Ishikawa (cell line): ENCODE data around the gene TECR.
A peak's percentile ranks its signal among the peaks of the same experiment; 100 is the strongest.

Source experiments
- CEBPB ChIP-seq: IDR thresholded peaks from 2 replicates; pipeline ENCODE4 v1.6.1; 2012
- CREB1 ChIP-seq: IDR thresholded peaks from 2 replicates; pipeline ENCODE4 v1.6.1; 2012; ENCODE audit warnings: low read depth
- EP300 ChIP-seq: IDR thresholded peaks from 2 replicates; pipeline ENCODE4 v1.6.1; 2012; ENCODE audit warnings: borderline replicate concordance
- FOXM1 ChIP-seq: IDR thresholded peaks from 2 replicates; pipeline ENCODE4 v1.6.1; 2012; ENCODE audit warnings: low read depth, borderline replicate concordance
- NFIC ChIP-seq: IDR thresholded peaks from 2 replicates; pipeline ENCODE4 v1.6.1; 2012
- RAD21 ChIP-seq: IDR thresholded peaks from 2 replicates; pipeline ENCODE4 v1.6.1; 2012; ENCODE audit warnings: low read depth
- TAF1 ChIP-seq: IDR thresholded peaks from 2 replicates; pipeline ENCODE4 v1.6.1; 2012; ENCODE audit warnings: low read depth, mild to moderate bottlenecking
- TCF12 ChIP-seq: IDR thresholded peaks from 2 replicates; pipeline ENCODE4 v1.6.1; 2012; ENCODE audit warnings: low read depth
- TEAD4 ChIP-seq: IDR thresholded peaks from 2 replicates; pipeline ENCODE4 v1.6.1; 2012
- YY1 ChIP-seq: IDR thresholded peaks from 2 replicates; pipeline ENCODE4 v1.6.1; 2012; ENCODE audit warnings: low read depth
- TF ChIP-seq, protein P1 (sequence below): IDR thresholded peaks from 2 replicates; pipeline ENCODE4 v1.6.1; 2012
- TF ChIP-seq, protein P2 (sequence below): IDR thresholded peaks from 2 replicates; pipeline ENCODE4 v1.6.1; 2012; ENCODE audit warnings: low read depth, mild to moderate bottlenecking

DNA sequence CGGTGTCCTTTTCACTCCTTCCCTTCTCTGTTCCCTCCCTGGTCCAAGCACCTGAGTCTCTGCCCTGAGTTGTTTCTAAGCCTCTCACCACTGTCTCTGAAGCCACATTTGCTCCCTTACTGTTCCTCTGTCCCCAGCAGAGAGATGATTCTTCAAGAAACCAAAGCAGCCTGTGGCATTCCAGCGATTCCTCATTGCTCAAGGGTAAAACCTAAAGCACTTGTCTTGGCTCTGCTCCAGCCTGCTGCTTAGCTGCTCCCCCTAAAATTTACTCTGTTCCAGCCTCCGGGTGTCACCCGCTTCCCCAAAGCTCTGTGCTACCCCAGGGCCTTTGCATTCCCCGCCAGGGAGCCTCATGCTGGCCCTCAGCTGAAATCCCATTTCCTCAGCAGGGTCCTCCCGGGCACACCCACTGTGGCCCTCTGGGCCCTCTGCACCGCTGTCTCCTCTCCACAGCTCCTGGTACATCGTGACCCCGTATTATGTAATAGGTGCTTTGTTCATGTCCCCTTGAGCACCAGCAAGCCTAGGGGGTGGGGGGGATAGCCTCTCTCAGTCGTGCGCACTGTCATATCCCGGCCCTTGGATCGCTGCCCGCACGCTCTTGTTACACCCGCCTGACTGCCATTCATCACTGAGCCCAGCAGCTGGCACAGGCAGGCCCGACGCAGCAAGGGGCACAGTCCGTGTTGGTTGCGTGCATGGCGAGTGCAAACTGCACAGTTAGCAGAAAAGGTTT, 15.8 kb downstream of the TECR start:
- no peak for TF ChIP-seq YY1
- peak; percentile 83 for TF ChIP-seq TCF12
- no peak for TF ChIP-seq RAD21
- no peak for TF ChIP-seq TAF1
- no peak; the same call in 1 of the 2 replicates for TF ChIP-seq CEBPB
- TF ChIP-seq FOXM1, result no peak
- TF ChIP-seq NFIC, result peak; percentile 92
- TF ChIP-seq, protein P1, sequence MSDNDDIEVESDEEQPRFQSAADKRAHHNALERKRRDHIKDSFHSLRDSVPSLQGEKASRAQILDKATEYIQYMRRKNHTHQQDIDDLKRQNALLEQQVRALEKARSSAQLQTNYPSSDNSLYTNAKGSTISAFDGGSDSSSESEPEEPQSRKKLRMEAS, result peak; percentile 78
- TF ChIP-seq, protein P2, sequence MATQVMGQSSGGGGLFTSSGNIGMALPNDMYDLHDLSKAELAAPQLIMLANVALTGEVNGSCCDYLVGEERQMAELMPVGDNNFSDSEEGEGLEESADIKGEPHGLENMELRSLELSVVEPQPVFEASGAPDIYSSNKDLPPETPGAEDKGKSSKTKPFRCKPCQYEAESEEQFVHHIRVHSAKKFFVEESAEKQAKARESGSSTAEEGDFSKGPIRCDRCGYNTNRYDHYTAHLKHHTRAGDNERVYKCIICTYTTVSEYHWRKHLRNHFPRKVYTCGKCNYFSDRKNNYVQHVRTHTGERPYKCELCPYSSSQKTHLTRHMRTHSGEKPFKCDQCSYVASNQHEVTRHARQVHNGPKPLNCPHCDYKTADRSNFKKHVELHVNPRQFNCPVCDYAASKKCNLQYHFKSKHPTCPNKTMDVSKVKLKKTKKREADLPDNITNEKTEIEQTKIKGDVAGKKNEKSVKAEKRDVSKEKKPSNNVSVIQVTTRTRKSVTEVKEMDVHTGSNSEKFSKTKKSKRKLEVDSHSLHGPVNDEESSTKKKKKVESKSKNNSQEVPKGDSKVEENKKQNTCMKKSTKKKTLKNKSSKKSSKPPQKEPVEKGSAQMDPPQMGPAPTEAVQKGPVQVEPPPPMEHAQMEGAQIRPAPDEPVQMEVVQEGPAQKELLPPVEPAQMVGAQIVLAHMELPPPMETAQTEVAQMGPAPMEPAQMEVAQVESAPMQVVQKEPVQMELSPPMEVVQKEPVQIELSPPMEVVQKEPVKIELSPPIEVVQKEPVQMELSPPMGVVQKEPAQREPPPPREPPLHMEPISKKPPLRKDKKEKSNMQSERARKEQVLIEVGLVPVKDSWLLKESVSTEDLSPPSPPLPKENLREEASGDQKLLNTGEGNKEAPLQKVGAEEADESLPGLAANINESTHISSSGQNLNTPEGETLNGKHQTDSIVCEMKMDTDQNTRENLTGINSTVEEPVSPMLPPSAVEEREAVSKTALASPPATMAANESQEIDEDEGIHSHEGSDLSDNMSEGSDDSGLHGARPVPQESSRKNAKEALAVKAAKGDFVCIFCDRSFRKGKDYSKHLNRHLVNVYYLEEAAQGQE, result no peak
- peak; percentile 34; the same call in 1 of the 2 replicates for TF ChIP-seq EP300
- no peak for TF ChIP-seq CREB1
- TF ChIP-seq TEAD4, result peak; percentile 49; the same call in 1 of the 2 replicates
